HUES6 (cell line): ENCODE measurements around the gene NAA40.
"Not testable (repeated sequence)": the region's sequence is repeated elsewhere in the genome, so short reads cannot be mapped to it uniquely, and the experiment has no call there.

Experiments
- H3K27ac ChIP-seq: 2 replicates; pipeline ENCODE4 v1.7.0; 2013; ENCODE audit warnings: low read depth, mild to moderate bottlenecking, low read length, inconsistent platforms
- H3K27me3 ChIP-seq: 2 replicates; pipeline ENCODE4 v1.6.1; 2013; ENCODE audit warnings: low read length; ENCODE audit not compliant: control insufficient read depth, insufficient read depth
- H3K36me3 ChIP-seq: 2 replicates; pipeline ENCODE4 v1.6.1; 2013; ENCODE audit warnings: low read length; ENCODE audit not compliant: control insufficient read depth, insufficient read depth
- H3K4me1 ChIP-seq: 2 replicates; pipeline ENCODE4 v1.6.1; 2013; ENCODE audit warnings: low read length; ENCODE audit not compliant: control insufficient read depth, insufficient read depth
- H3K4me3 ChIP-seq: 2 replicates; pipeline ENCODE4 v1.5.1; 2013; ENCODE audit warnings: low read depth, low read length
- H3K9ac ChIP-seq: one replicate; pipeline ENCODE4 v1.6.1; 2013; ENCODE audit warnings: mild to moderate bottlenecking, low read length
- H3K9me3 ChIP-seq: 2 replicates; pipeline ENCODE4 v1.6.1; 2013; ENCODE audit warnings: low read depth, low read length; ENCODE audit not compliant: control insufficient read depth, insufficient read depth

The NAA40 gene

DNA sequence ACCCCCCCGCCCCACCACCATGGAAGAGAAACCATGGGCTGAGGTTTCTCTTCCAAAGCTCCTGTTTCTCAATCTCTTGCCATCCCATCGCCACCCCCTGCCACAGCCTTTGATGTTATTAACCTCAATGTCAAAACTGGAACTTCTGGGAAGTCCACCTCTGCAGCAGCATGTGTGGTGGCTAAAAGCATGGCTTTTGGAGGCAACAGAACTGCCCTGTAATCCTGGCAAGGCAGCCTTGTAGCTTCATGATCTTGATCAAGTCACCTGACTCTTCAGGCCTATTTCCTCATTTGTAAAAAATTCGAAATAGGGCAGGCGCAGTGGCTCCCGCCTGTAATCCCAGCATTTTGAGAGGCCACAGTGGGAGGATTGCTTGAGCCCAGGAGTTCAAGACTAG lies 32.1 kb downstream of the NAA40 start:
- H3K9ac ChIP-seq, result no peak overlapping the region
- no peak overlapping the region for H3K27ac ChIP-seq
- peaks cover 14% of the 10 kb centered on the region; the same call in 1 of the 2 replicates for H3K27me3 ChIP-seq
- no peaks in the 10 kb centered on the region for H3K9me3 ChIP-seq
- H3K4me3 ChIP-seq, result no peak overlapping the region
- H3K36me3 ChIP-seq, result peaks cover 1% of the 10 kb centered on the region; the same call in 1 of the 2 replicates
- H3K4me1 ChIP-seq, result peaks cover 2% of the 10 kb centered on the region

- Histone ChIP-seq H3K27me3 (peaks cover 14% of the 10 kb centered on the region; the same call in 1 of the 2 replicates), H3K4me1 (peaks cover 21% of the 10 kb centered on the region)
- not testable (repeated sequence) for H3K36me3 ChIP-seq, H3K9me3 ChIP-seq, H3K27ac ChIP-seq, H3K9ac ChIP-seq, H3K4me3 ChIP-seq
These were observed 35.1 kb downstream of the NAA40 start for GRCh38 chr11:63973912-63974258.

- Histone ChIP-seq H3K27me3 (peaks cover 13% of the 10 kb centered on the region; the same call in 1 of the 2 replicates), H3K27ac (peak within 1 kb of the TSS; percentile 83), H3K9ac (peak within 1 kb of the TSS; percentile 94), H3K4me3 (peak within 1 kb of the TSS; percentile 96), H3K36me3 (peaks cover 9% of the 10 kb centered on the region), H3K9me3 (no peaks in the 10 kb centered on the region), H3K4me1 (peaks cover 26% of the 10 kb centered on the region)
These were observed 35.7 kb downstream of the NAA40 start, which contains the start of gene COX8A for GRCh38 chr11:63974259-63975143. Gene COX8A (plus strand): TSS chr11:63974620. CDS start chr11:63974681, 61 bp downstream.

DNA sequence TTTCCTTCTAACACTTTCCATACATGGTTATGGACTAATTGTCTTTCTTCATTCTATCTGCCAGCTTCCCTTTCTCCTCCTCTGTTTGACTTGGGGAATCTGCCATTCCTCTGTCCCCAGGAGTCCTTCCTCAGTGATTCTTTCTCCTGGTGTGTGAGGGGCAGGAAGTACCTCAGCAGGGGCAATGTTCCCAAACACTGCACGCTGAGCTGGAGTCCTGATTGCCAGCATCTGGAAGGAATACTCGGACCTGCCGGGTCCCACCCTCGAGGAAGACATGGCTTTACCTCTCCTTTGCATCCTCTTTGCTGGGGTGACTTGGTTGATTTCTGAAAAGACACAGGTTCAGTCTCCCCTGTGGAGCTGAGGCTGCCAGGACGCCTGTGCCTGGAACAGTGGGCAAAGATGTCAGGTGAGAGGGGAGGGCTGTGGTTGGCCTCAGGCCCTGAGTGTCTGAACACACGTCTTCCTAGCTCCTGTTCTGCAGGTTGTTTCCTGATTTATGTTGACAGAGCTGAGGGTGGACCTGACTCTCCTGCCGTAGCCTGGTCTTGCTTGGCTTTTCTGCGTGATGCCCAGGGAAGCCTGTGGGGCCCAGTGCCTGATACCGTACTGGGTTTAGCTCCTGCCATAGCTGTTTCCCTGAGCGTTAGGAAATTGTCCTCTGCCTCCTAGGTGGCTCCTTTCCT lies 39.9 kb downstream of the NAA40 start:
- Histone ChIP-seq H3K9ac (peak overlapping the region; percentile 18), H3K9me3 (no peaks in the 10 kb centered on the region), H3K36me3 (peaks cover 9% of the 10 kb centered on the region), H3K27me3 (no peaks in the 10 kb centered on the region), H3K4me1 (peaks cover 31% of the 10 kb centered on the region), H3K4me3 (no peak overlapping the region), H3K27ac (peak overlapping the region; percentile 22; the same call in 1 of the 2 replicates)

- peaks cover 31% of the 10 kb centered on the region for H3K4me1 ChIP-seq
- no peak overlapping the region for H3K27ac ChIP-seq
- H3K36me3 ChIP-seq, result peaks cover 9% of the 10 kb centered on the region
- no peak overlapping the region for H3K4me3 ChIP-seq
- no peak overlapping the region for H3K9ac ChIP-seq
- no peaks in the 10 kb centered on the region for H3K9me3 ChIP-seq
- no peaks in the 10 kb centered on the region for H3K27me3 ChIP-seq
These were observed 40.6 kb downstream of the NAA40 start for GRCh38 chr11:63979426-63979825.

DNA sequence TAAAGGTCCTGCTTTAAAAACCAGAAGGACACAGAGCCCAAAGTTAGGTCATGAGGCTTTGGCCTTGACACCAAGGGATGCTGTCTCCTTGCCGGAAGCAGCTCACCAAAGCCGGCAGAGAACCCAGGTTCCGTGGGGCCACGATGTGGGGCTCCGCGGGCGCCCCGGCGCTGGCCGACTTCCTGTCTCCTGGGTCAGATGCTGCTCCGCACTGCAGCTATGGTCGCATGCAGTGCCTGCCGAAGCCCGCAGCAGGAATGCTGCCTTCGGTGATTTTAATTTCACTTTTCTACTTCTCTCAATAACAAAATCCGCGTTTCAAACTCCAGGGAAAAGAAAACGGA lies 47.0 kb downstream of the NAA40 start:
- Histone ChIP-seq H3K4me3 (peak overlapping the region; percentile 90), H3K36me3 (peaks cover 26% of the 10 kb centered on the region), H3K27me3 (no peaks in the 10 kb centered on the region), H3K27ac (0 out of 2 replicates have a peak overlapping the region, but pooled peaks have one; percentile 45), H3K4me1 (peaks cover 20% of the 10 kb centered on the region), H3K9me3 (no peaks in the 10 kb centered on the region), H3K9ac (peak overlapping the region; percentile 30)

DNA sequence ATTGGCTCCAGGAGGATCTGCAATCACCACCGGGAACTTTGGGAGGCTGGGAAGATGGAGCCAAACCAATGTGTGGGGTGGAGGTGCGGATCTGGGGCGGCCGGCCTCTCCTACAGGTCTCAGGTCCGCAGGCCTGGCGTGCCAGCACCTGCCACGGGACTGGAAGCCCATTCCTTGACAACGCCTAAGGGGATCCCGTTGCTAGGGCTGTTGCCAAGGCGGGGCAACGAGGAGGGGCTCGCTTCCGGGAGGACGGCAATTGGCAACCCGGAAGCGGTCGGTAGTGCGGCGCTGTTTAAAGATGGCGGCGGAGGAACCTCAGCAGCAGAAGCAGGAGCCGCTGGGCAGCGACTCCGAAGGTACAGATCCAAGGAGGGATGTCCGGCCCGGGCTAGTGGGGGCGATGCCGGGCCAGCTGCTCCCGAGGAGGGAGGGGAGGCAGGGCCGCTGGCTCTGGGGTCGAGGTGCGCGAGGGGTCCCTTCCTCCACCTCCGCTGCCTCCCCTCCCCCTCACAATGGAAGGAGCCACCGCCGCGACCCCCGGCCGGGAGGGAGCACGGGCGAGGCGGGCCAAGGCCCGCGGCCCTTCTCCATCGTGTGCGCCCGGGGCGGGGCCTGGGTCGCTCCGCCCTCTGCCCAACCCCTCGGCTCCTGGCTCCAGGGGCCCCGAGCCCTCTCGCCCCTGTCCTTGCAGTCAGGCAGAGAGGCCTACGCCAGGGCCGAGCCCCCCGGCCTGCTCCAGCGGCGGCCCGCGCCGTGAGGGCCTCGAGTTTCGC lies 47.5 kb downstream of the NAA40 start, which contains the start of gene OTUB1:
Gene OTUB1, plus strand, starts transcription at position 283 of the 776 bp plus-strand sequence. Its CDS starts 19 bp downstream, at position 302.
- peak within 1 kb of the TSS; percentile 90 for H3K4me3 ChIP-seq
- H3K4me1 ChIP-seq, result peaks cover 20% of the 10 kb centered on the region
- H3K9me3 ChIP-seq, result no peaks in the 10 kb centered on the region
- H3K27me3 ChIP-seq, result no peaks in the 10 kb centered on the region
- peak within 1 kb of the TSS; percentile 95 for H3K27ac ChIP-seq
- peaks cover 31% of the 10 kb centered on the region for H3K36me3 ChIP-seq
- H3K9ac ChIP-seq, result peak within 1 kb of the TSS; percentile 98

DNA sequence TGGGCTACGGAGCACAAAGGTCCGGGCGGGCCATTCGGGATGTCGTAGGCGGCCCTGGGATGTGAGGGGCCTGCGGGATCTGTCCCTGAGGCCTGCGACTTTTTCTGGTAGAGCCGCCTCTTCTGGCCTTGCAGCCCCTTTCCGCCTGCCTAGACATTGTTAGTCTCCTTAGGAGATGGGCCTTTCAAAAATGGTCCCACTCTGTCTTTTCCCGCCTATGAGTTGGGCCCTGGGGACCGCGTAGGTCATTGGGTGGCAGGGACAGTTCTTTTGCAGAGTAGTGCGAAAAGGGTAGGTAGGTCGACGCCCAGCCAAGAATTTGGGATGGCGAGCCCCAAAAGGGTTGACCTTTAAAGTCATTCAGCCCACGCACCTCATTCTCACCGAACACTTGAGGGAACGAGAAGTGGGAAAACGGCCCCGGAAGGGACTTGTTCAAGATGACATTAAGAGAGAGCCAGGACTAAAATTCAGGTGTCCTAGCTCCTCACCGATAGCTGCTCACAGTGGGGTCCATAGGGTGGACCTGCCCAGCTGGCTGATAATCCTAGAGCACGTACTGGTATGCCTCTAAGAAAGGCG lies 48.2 kb downstream of the NAA40 start:
- peak overlapping the region; percentile 98 for H3K9ac ChIP-seq
- H3K27me3 ChIP-seq, result no peaks in the 10 kb centered on the region
- peaks cover 34% of the 10 kb centered on the region for H3K36me3 ChIP-seq
- peak overlapping the region; percentile 95 for H3K27ac ChIP-seq
- peak overlapping the region; percentile 90 for H3K4me3 ChIP-seq
- H3K9me3 ChIP-seq, result no peaks in the 10 kb centered on the region
- H3K4me1 ChIP-seq, result peaks cover 20% of the 10 kb centered on the region

GRCh38 chr11:63991558-63991957 lies 52.8 kb downstream of the NAA40 start:
- peaks cover 63% of the 10 kb centered on the region for H3K36me3 ChIP-seq
- H3K27ac ChIP-seq, result no peak overlapping the region
- no peak overlapping the region for H3K9ac ChIP-seq
- H3K27me3 ChIP-seq, result no peaks in the 10 kb centered on the region
- H3K4me3 ChIP-seq, result no peak overlapping the region
- H3K9me3 ChIP-seq, result no peaks in the 10 kb centered on the region
- peaks cover 8% of the 10 kb centered on the region for H3K4me1 ChIP-seq

DNA sequence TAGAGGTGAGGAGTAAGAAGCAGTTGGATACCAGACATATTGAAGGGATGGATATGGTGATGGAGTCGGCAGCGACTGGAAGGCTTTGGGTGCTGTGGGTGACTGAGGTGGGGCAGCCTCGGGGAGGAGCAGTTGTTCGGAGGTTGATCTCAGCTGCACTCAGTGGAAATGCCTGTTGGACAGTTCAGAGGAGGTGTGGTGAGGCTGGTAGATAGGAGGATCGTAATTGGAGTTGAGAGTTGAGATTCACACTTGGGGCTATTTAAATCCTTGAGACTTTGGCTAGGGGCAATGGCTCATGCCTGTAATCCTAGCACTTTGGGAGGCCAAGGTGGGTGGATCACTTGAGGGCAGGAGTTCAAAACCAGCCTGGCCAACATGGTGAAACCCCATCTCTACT lies 54.3 kb downstream of the NAA40 start:
- Histone ChIP-seq H3K9me3 (no peaks in the 10 kb centered on the region), H3K9ac (no peak overlapping the region), H3K4me3 (no peak overlapping the region), H3K27me3 (no peaks in the 10 kb centered on the region), H3K27ac (no peak overlapping the region), H3K4me1 (0 out of 2 replicates have a peak, but pooled peaks cover 5% of the 10 kb centered on the region), H3K36me3 (peaks cover 75% of the 10 kb centered on the region)
